Loucy (cell line): ENCODE data around the gene RAB15.

Experiments
- H2AFZ ChIP-seq: fragments of 200-600 bp; sonication (generic); 2 replicates; pipeline ENCODE4 v1.6.0; 2016; ENCODE audit warnings: antibody characterized with exemption, mild to moderate bottlenecking, low read length, moderate library complexity
- H3F3A ChIP-seq: fragments of 200-600 bp; 2 replicates; pipeline ENCODE4 v1.6.0; 2016; ENCODE audit warnings: antibody characterized with exemption, low read depth, mild to moderate bottlenecking
- H3K27me3 ChIP-seq: fragments of 200-600 bp; sonication (generic); 2 replicates; pipeline ENCODE4 v1.6.1; 2014; ENCODE audit warnings: low read length, mild to moderate bottlenecking; ENCODE audit not compliant: insufficient read depth, poor library complexity, severe bottlenecking
- H3K36me3 ChIP-seq: fragments of 200-600 bp; sonication (generic); 2 replicates; pipeline ENCODE4 v1.6.1; 2016; ENCODE audit warnings: low read length; ENCODE audit not compliant: insufficient read depth
- H3K4me1 ChIP-seq: fragments of 200-600 bp; sonication (generic); 2 replicates; pipeline ENCODE4 v1.5.1; 2014; ENCODE audit warnings: low read length, mild to moderate bottlenecking; ENCODE audit not compliant: insufficient read depth, poor library complexity, severe bottlenecking
- H3K4me2 ChIP-seq: fragments of 200-600 bp; sonication (generic); 2 replicates; pipeline ENCODE4 v1.6.0; 2014; ENCODE audit warnings: antibody characterized with exemption, low read length, low read depth, mild to moderate bottlenecking; ENCODE audit not compliant: poor library complexity, severe bottlenecking
- H3K4me3 ChIP-seq: fragments of 200-600 bp; sonication (generic); 2 replicates; pipeline ENCODE4 v1.5.1; 2014; ENCODE audit warnings: low read length, mild to moderate bottlenecking, mixed read lengths; ENCODE audit not compliant: poor library complexity, severe bottlenecking
- H3K79me2 ChIP-seq: fragments of 200-600 bp; sonication (generic); 2 replicates; pipeline ENCODE4 v1.6.1; 2014; ENCODE audit warnings: low read length; ENCODE audit not compliant: insufficient read depth
- H3K9ac ChIP-seq: fragments of 200-600 bp; sonication (generic); 2 replicates; pipeline ENCODE4 v1.6.0; 2014; ENCODE audit warnings: mild to moderate bottlenecking, low read depth, low read length, moderate library complexity; ENCODE audit not compliant: poor library complexity, severe bottlenecking
- H3K9me2 ChIP-seq: fragments of 200-600 bp; sonication (generic); replicated peaks from 2 replicates; pipeline ENCODE4 v1.6.1; 2016; ENCODE audit warnings: low read depth, low read length, mixed read lengths
- H3K9me3 ChIP-seq: fragments of 200-600 bp; sonication (generic); 2 replicates; pipeline ENCODE4 v1.6.1; 2014; ENCODE audit warnings: mild to moderate bottlenecking, antibody characterized with exemption, low read length, low read depth; ENCODE audit not compliant: insufficient read depth
- H4K20me1 ChIP-seq: fragments of 200-600 bp; sonication (generic); 2 replicates; pipeline ENCODE4 v1.6.0; 2014; ENCODE audit warnings: antibody characterized with exemption, low read length, mild to moderate bottlenecking; ENCODE audit not compliant: insufficient read depth, poor library complexity, severe bottlenecking
- CTCF ChIP-seq: fragments of 200-600 bp; sonication (generic); conservative IDR thresholded peaks from 2 replicates; pipeline ENCODE4 v1.5.1; 2014; ENCODE audit warnings: mild to moderate bottlenecking, antibody characterized with exemption, low read length
- EZH2phosphoT487 ChIP-seq: fragments of 200-600 bp; IDR thresholded peaks from 2 replicates; pipeline ENCODE4 v1.6.1; 2018; ENCODE audit warnings: antibody characterized with exemption, mild to moderate bottlenecking, moderate library complexity, borderline replicate concordance

The RAB15 gene

GRCh38 chr14:65015391-65015790, 43.3 kb upstream of the RAB15 start:
- Histone ChIP-seq H3F3A (no peaks in the 10 kb centered on the region), H2AFZ (no peak overlapping the region)
- no peak for TF ChIP-seq CTCF
- no peak for TF ChIP-seq EZH2phosphoT487

GRCh38 chr14:65012353-65012752, 40.2 kb upstream of the RAB15 start:
- no peak overlapping the region for H3K4me2 ChIP-seq

More at GRCh38 chr14:65015391-65015790, 43.3 kb upstream of the RAB15 start:
- no peaks in the 10 kb centered on the region for H3K79me2 ChIP-seq
- H3K36me3 ChIP-seq: peaks cover 65% of the 10 kb centered on the region; the same call in 1 of the 2 replicates
- H3K9me3 ChIP-seq: no peaks in the 10 kb centered on the region
- H3K9me2 ChIP-seq: no peaks in the 10 kb centered on the region
- no peak overlapping the region for H3K4me3 ChIP-seq
- no peaks in the 10 kb centered on the region for H3K27me3 ChIP-seq
- H3K4me1 ChIP-seq: peaks cover 4% of the 10 kb centered on the region
- H4K20me1 ChIP-seq: no peaks in the 10 kb centered on the region
- H3K4me2 ChIP-seq: no peak overlapping the region
- no peak overlapping the region for H3K9ac ChIP-seq

GRCh38 chr14:65011538-65011937, 39.4 kb upstream of the RAB15 start:
- Histone ChIP-seq H3K79me2 (no peaks in the 10 kb centered on the region), H3K27me3 (no peaks in the 10 kb centered on the region), H2AFZ (no peak overlapping the region), H3K9me3 (no peaks in the 10 kb centered on the region), H3K36me3 (peaks cover 95% of the 10 kb centered on the region; the same call in 1 of the 2 replicates), H3K4me2 (no peak overlapping the region), H3K4me3 (no peak overlapping the region), H3F3A (no peaks in the 10 kb centered on the region), H4K20me1 (no peaks in the 10 kb centered on the region), H3K9me2 (no peaks in the 10 kb centered on the region), H3K9ac (no peak overlapping the region), H3K4me1 (no peaks in the 10 kb centered on the region)
- no peak for TF ChIP-seq CTCF
- TF ChIP-seq EZH2phosphoT487: no peak

More at GRCh38 chr14:65012353-65012752, 40.2 kb upstream of the RAB15 start:
- Histone ChIP-seq H3K27me3 (no peaks in the 10 kb centered on the region), H3K9ac (no peak overlapping the region), H3K9me2 (no peaks in the 10 kb centered on the region), H3K4me1 (no peaks in the 10 kb centered on the region), H3K9me3 (no peaks in the 10 kb centered on the region), H3K4me3 (no peak overlapping the region), H3F3A (no peaks in the 10 kb centered on the region), H3K79me2 (no peaks in the 10 kb centered on the region), H4K20me1 (no peaks in the 10 kb centered on the region), H2AFZ (no peak overlapping the region), H3K36me3 (peaks cover 94% of the 10 kb centered on the region; the same call in 1 of the 2 replicates)
- TF ChIP-seq CTCF: no peak
- TF ChIP-seq EZH2phosphoT487: no peak
